ENCODE measurements around the gene DNAJC18.
A peak's percentile ranks its signal among the peaks of the same experiment; 100 is the strongest.

Gene DNAJC18

DNA sequence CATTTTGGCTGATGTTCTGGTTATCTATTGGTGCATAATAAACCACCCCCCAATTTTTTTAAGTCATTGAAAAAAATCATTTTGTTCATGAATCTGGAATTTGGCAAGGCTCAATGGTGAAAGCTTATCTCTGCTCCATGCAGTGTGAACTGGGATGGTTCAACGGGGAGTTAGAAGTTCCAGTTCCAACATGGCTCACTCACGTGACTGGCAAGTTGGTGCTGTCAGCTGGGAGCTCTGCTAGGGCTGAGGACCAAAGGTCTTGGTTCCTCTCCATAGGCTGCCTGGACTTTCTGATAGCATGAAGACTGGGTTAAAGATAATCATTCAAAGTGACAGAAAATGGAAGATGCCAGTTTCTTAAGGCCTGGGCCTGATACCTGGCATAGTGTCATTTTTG is 32.4 kb downstream of the DNAJC18 start:
- no peak overlapping the region for H3K4me3 ChIP-seq (ENCODE audit: low read depth, low read length)
- TF ChIP-seq, protein P1, sequence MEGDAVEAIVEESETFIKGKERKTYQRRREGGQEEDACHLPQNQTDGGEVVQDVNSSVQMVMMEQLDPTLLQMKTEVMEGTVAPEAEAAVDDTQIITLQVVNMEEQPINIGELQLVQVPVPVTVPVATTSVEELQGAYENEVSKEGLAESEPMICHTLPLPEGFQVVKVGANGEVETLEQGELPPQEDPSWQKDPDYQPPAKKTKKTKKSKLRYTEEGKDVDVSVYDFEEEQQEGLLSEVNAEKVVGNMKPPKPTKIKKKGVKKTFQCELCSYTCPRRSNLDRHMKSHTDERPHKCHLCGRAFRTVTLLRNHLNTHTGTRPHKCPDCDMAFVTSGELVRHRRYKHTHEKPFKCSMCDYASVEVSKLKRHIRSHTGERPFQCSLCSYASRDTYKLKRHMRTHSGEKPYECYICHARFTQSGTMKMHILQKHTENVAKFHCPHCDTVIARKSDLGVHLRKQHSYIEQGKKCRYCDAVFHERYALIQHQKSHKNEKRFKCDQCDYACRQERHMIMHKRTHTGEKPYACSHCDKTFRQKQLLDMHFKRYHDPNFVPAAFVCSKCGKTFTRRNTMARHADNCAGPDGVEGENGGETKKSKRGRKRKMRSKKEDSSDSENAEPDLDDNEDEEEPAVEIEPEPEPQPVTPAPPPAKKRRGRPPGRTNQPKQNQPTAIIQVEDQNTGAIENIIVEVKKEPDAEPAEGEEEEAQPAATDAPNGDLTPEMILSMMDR (IDR thresholded peaks at IDR 0.05; ENCODE audit: low read depth, low read length) = no peak

DNA sequence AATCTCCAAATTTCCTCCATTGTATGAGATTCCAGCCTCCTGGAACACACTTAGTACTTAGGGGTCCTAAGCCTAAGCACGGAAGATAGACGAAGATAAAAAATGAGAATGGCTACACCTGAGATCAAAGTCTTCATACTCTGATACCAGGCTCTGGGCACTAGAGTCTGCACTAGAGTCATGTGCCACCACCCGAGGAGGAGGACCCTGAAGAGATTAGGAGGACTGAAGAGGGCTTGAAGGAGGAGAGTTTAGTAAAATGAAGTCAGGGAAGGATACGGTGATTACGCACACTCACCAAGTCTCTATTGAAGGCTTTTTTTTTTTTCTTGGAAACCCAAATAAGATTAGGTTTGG is 34.9 kb downstream of the DNAJC18 start:
- TF ChIP-seq, protein P1 (IDR thresholded peaks at IDR 0.05; ENCODE audit: low read depth, low read length) = no peak

DNA sequence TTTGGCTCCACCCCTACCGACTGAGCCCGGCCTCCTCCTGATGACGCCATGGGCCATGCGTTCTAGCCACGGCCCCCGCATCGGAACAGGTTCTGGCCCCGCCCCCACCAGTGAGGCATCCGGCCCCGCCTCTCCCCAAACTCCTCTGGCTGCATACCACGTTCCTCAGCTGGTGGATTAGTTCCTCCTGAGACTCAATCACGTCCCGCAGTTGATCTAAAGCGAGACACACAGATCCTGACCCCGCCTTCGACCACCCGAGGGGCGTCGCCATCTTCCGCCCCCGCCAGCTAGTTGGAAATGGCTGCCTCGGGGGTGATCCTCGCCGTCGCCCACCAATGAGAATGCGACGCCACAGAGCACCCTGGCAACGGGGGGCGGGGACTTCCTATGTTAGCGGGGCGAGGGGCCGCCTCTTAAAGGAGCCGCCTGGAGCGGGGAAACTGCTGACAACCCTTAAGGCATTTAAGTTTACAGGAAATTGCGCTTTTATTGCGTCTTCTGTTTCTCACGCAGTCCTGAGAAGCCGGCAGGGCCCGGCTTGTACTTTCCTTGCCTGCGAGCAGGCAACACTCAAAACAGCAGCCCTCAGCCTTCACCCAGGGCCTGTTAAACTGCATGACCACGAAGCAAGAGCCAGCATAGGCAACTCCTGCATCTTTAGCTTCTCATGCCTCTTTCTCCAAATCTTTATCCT is 35.4 kb downstream of the DNAJC18 start, which contains the start of gene SPATA24:
Gene SPATA24, minus strand, starts transcription at position 303 of the 697 bp plus-strand sequence. Its CDS starts 29 bp downstream, at position 274.
- TF ChIP-seq, protein P1 (IDR thresholded peaks at IDR 0.05; ENCODE audit: low read depth, low read length) = no peak
- peak within 1 kb of the TSS; percentile 66 for H3K4me3 ChIP-seq (ENCODE audit: low read depth, low read length)

More for the DNA sequence above, 34.9 kb downstream of the DNAJC18 start:
- H3K4me3 ChIP-seq (ENCODE audit: low read depth, low read length) = peak overlapping the region; percentile 66

DNA sequence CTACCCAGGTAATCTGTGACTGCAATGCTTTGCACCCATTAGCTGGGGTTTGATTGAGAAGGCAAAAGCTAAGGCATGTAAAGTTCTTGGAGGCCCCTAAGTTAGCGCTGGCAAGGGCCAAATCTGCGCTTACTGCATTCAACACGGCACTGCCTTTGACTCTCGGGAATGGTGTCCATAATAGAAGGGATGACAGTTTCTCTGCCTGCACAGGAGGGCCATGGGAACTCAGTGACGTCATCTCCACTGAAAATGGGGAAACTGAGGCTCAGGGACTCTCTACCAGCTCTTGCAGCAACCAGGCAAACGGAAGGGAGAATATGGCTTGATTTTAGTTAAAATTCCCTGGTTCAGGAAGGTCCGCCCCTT is 35.9 kb downstream of the DNAJC18 start:
- H3K4me3 ChIP-seq (ENCODE audit: low read depth, low read length) = peak overlapping the region; percentile 66
- TF ChIP-seq, protein P1 (IDR thresholded peaks at IDR 0.05; ENCODE audit: low read depth, low read length) = no peak

DNA sequence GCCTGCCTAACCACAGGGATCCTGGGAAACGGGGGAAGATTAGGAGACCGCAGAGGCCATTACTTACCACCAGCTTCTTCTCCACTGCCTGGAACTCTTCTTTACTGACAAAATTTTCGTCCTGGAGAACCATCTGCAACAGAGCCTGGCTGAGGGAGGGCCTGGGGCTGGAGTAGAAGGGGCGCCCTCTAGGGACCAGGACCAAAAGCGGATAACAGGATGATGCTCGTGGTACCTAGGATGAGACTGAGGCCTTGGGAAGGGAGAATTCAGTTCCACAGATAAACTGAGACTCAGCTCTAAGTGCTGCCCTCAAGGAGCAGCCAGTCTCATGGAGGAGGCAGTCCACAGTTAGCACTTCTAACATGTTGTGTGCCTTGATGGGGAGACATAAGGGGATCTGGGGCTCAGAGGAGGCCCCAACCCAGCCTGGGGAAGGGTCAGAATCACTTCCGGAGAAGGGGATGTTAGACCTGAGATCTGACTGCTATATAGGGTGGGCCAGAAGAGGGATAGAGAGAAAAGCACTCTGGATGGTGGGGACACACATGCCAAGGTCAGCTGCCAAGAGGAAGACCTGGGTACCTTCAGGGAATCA is 36.7 kb downstream of the DNAJC18 start:
- TF ChIP-seq, protein P1 (IDR thresholded peaks at IDR 0.05; ENCODE audit: low read depth, low read length) = peak; percentile 21; the same call in 1 of the 2 replicates
- no peak overlapping the region; the same call in 1 of the 2 replicates for H3K4me3 ChIP-seq (ENCODE audit: low read depth, low read length)

DNA sequence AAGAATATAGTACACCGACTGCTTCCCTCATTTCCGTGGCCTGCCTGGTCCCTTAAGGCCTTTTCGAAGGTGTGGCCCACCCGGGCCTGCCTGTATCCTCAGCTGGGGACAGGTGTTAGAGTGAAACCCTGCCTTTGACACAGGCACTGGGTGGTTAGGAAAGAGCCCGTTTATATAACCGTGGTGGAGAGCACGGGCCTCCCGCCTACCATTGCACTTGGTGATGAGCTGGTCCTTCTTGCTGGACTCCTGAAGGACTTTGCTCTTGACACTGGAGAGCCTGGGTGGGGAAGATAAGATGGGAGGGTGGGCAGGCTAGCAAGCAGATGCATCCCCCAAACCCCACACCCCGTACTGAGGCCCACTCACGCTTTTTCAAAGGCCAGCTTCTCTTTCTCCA is 37.8 kb downstream of the DNAJC18 start:
- no peak overlapping the region for H3K4me3 ChIP-seq (ENCODE audit: low read depth, low read length)
- TF ChIP-seq, protein P1 (IDR thresholded peaks at IDR 0.05; ENCODE audit: low read depth, low read length) = no peak

DNA sequence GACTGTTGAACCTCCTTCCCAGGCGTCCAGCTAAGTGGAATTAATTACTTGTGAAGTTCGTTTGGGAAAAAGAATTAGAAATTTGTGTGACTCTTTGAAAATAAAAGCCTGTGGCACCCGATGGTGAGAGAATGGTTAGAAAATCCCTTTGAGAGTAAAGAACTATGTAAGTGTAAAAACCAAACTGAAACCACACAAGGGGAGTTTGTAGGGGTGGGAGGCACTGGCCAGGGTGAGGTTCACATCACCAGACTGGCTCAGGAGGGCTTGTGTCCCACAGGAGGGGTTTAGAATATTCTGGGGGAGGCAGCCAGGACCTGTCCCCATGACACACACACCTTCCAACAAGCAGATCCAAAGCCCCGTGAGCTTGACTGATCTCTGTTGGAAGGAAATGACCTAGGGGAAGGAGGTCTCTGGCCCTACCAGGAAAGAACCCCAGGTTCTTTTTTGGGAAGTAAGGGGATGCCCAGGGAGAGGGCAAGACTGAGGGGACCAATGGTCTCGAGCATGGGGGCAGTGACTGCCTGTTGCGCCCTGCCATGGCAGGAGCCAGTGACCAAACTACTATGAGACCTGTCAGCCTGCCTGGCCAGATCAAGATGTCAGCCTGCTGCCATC is 39.7 kb downstream of the DNAJC18 start:
- TF ChIP-seq, protein P1 (IDR thresholded peaks at IDR 0.05; ENCODE audit: low read depth, low read length) = no peak
- no peak overlapping the region for H3K4me3 ChIP-seq (ENCODE audit: low read depth, low read length)

Data from WI38 (cell line).